ENCODE results near the gene BTRC. TPM values are rescaled to one million over a fixed set of nuclear protein-coding genes. Genes with fewer than 3 reads are reported as not detected.

The BTRC gene
- total RNA-seq, 2 donors from 2014 or later, result 19.8 to 22.4 TPM

DNA sequence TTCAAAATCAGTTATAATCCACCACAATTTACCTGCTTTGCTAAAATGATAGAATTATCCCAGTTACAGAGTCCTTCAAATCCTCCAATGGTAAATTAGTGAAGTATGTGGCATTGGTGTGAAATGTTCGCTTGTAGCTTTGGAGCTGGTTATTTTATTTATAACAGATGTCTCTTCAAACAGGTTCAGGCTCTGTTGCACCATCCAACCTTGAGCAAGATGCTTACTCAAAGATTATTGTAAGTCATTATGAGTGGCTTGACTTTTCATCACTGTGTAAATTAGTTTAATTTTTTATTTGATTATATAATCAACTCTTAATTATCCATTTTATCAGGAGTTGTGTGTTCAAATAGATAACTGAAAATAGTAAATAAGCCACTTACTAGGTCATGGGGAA is 99.4 kb downstream of the BTRC start:
- TF ChIP-seq, protein P1, sequence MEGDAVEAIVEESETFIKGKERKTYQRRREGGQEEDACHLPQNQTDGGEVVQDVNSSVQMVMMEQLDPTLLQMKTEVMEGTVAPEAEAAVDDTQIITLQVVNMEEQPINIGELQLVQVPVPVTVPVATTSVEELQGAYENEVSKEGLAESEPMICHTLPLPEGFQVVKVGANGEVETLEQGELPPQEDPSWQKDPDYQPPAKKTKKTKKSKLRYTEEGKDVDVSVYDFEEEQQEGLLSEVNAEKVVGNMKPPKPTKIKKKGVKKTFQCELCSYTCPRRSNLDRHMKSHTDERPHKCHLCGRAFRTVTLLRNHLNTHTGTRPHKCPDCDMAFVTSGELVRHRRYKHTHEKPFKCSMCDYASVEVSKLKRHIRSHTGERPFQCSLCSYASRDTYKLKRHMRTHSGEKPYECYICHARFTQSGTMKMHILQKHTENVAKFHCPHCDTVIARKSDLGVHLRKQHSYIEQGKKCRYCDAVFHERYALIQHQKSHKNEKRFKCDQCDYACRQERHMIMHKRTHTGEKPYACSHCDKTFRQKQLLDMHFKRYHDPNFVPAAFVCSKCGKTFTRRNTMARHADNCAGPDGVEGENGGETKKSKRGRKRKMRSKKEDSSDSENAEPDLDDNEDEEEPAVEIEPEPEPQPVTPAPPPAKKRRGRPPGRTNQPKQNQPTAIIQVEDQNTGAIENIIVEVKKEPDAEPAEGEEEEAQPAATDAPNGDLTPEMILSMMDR (IDR thresholded peaks at IDR 0.05), result no peak
- no peaks in the 10 kb centered on the region for H3K36me3 ChIP-seq
- H3K9me3 ChIP-seq, result no peaks in the 10 kb centered on the region
- H3K27me3 ChIP-seq, result no peaks in the 10 kb centered on the region
- H3K4me3 ChIP-seq, result no peak overlapping the region
- no peak overlapping the region for H3K27ac ChIP-seq
- DNase-seq (ENCODE audit: low spot score), result no peak
- H3K4me1 ChIP-seq, result peaks cover 0 to 5% of the 10 kb centered on the region in 2 donors

DNA sequence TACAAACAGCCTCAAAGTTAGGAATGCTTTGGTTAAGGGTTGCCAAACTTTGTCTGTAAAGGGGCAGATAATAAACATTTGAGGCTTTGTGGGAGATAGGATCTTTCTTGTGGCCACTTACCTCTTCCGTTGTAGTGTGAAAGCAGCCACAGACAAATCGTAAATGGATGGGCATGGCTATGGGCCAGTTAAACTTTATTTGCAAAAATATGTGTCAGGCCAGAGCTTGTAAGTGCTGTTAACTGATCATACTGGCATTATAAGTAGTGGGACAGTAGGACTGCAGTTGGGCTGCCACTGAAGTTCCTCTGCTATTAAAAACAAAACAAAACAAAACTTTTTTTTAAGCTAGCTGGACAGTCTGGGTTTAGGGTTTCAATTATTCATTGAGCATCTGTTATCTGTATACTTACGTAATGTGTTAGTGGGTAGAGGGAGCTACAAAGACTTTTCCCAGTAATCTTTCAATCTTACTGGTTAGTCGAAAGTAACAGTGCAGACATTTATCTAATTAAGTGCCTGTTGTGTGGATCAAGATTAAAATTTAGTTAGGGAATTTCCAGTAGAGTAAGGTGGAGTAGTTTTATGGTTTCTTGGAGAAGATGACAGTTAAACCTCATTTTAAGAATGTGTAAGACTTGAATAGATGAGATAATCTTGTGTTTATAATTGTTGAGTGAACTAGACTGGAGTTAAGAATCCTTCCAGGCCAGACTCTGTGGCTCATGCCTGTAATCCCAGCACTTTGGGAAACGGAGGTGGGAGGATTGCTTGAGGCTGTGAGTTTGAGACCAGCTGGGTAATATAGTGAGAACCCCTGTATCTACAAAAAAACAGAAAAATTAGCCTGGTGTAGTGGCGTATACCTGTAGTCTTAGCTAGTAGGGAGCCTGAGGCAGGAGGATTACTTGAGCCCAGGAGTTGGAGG is 100.1 kb downstream of the BTRC start:
- no peak overlapping the region for H3K4me3 ChIP-seq
- no peaks in the 10 kb centered on the region for H3K9me3 ChIP-seq
- DNase-seq (ENCODE audit: low spot score), result no peak
- TF ChIP-seq, protein P1 (IDR thresholded peaks at IDR 0.05), result no peak
- no peaks in the 10 kb centered on the region for H3K27me3 ChIP-seq
- no peaks in the 10 kb centered on the region for H3K36me3 ChIP-seq
- H3K4me1 ChIP-seq, result peaks cover 0 to 5% of the 10 kb centered on the region in 2 donors
- no peak overlapping the region for H3K27ac ChIP-seq

DNA sequence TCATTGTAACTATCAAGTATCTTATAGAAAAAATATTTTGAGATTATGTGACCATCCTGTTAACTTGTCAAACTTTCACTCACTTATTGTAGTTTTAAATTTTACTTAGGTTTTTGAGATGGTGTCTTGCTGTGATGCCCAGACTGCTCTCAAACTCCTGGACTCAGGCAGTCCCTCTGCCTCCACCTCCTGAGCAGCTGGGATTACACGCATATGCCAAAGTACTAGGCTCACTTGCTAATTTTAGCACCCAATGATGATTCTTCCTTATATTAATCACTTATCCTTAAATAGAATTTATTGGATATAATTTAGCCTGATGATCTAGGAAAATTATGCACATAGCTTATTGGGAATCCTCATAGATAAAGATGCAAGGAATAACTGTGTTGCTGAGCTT is 104.9 kb downstream of the BTRC start:
- H3K4me3 ChIP-seq, result no peak overlapping the region
- H3K4me1 ChIP-seq, result peaks cover 0 to under 1% of the 10 kb centered on the region in 2 donors
- H3K9me3 ChIP-seq, result no peaks in the 10 kb centered on the region
- no peaks in the 10 kb centered on the region for H3K36me3 ChIP-seq
- TF ChIP-seq, protein P1 (IDR thresholded peaks at IDR 0.05), result no peak
- no peak for DNase-seq (ENCODE audit: low spot score)
- no peak overlapping the region for H3K27ac ChIP-seq
- no peaks in the 10 kb centered on the region for H3K27me3 ChIP-seq

DNA sequence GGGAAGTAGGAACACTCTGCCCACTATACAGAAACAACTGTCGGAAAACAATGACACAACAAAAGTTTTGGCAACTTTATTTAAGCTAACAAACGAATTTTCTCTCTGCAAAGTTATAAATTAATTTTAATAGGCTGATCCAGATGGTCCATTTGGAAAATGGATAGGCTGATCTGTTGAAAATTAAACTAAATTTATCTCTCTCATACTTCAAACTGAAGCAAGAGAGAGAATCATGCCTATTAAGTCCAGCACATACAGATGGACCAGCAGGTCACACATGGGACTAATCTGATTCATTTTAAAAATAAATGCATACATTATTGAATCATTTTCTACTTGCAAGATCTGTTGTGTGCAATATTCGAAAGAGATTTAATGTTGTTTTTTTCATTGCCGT is 110.1 kb downstream of the BTRC start:
- no peak overlapping the region for H3K4me3 ChIP-seq
- TF ChIP-seq, protein P1 (IDR thresholded peaks at IDR 0.05), result no peak
- no peak for DNase-seq (ENCODE audit: low spot score)
- no peaks in the 10 kb centered on the region for H3K36me3 ChIP-seq
- peaks cover 0 to 23% of the 10 kb centered on the region in 2 donors for H3K4me1 ChIP-seq
- H3K27ac ChIP-seq, result no peak overlapping the region
- H3K9me3 ChIP-seq, result no peaks in the 10 kb centered on the region
- H3K27me3 ChIP-seq, result no peaks in the 10 kb centered on the region

DNA sequence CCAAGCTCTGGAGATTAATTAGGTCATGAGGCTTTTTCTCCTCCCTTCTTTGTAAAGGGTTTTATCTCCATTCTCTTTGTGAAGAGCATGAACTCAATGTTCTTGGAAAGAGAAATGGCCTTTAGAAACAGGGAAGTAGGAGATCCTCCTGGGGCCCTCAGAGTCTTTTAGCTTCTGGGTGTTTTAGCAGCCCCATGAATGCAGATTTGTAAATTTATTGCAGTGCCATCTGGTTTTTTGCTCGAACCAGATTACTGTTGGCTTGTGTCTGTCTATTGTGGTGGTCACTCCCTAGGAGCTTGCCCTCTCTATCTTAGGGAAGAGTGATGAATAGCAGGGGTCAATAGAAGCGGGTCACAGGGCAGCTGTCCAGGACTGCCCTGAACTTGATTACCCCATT is 110.6 kb downstream of the BTRC start:
- Histone ChIP-seq H3K4me1 (peaks cover 0 to 23% of the 10 kb centered on the region in 2 donors), H3K9me3 (no peaks in the 10 kb centered on the region), H3K36me3 (no peaks in the 10 kb centered on the region), H3K27ac (no peak overlapping the region), H3K27me3 (no peaks in the 10 kb centered on the region), H3K4me3 (no peak overlapping the region)
- no peak for DNase-seq (ENCODE audit: low spot score)
- TF ChIP-seq, protein P1 (IDR thresholded peaks at IDR 0.05), result no peak
